ENCODE results near the gene RBL2. TPM values are rescaled to one million over a fixed set of nuclear protein-coding genes. Genes with fewer than 3 reads are reported as not detected.

The RBL2 gene
- total RNA-seq, 6 donors from 2014 or later, result 69.2 to 164 (median 84.9) TPM

DNA sequence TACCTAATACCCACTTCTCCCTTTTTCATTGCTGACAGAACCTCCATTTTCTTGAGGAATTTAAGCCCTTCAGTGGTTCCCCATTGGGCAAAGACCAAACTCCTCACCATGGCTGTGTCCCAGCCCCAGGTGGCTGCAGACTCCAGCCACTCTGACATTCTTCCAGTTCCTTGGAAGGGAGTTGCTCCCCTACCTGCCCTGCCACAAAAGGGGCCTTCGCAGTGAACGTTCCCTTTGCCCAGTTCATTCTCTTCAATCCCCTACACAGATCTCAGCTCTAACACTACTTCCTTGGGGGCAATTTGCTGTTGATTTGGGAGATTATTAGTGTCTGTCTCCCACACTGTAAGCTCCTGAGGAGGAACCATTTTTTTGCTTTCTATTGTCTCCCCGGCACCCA, 72.0 kb downstream of the RBL2 start:
- WGBS, 2 donors, result 96 to 97% methylated on average over 3 of the region's 3 CpGs
- TF ChIP-seq POLR2AphosphoS5 (IDR thresholded peaks at IDR 0.05) (no peak), EP300 (IDR thresholded peaks at IDR 0.05) (no peak), POLR2A (IDR thresholded peaks at IDR 0.05) (no peak)
- TF ChIP-seq, protein P1, sequence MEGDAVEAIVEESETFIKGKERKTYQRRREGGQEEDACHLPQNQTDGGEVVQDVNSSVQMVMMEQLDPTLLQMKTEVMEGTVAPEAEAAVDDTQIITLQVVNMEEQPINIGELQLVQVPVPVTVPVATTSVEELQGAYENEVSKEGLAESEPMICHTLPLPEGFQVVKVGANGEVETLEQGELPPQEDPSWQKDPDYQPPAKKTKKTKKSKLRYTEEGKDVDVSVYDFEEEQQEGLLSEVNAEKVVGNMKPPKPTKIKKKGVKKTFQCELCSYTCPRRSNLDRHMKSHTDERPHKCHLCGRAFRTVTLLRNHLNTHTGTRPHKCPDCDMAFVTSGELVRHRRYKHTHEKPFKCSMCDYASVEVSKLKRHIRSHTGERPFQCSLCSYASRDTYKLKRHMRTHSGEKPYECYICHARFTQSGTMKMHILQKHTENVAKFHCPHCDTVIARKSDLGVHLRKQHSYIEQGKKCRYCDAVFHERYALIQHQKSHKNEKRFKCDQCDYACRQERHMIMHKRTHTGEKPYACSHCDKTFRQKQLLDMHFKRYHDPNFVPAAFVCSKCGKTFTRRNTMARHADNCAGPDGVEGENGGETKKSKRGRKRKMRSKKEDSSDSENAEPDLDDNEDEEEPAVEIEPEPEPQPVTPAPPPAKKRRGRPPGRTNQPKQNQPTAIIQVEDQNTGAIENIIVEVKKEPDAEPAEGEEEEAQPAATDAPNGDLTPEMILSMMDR (IDR thresholded peaks at IDR 0.05), result no peak
- H3K36me3 ChIP-seq, result no peaks in the 10 kb centered on the region
- no peak overlapping the region for H3K27ac ChIP-seq
- DNase-seq, result no peak
- peaks cover 29 to 40% (median 37%) of the 10 kb centered on the region in 4 donors for H3K4me1 ChIP-seq
- ATAC-seq (ENCODE audit: low FRiP score in 2 of 2), result no peak
- H3K27me3 ChIP-seq, result no peaks in the 10 kb centered on the region
- H3K4me3 ChIP-seq, result no peak overlapping the region
- no peaks in the 10 kb centered on the region for H3K9me3 ChIP-seq

DNA sequence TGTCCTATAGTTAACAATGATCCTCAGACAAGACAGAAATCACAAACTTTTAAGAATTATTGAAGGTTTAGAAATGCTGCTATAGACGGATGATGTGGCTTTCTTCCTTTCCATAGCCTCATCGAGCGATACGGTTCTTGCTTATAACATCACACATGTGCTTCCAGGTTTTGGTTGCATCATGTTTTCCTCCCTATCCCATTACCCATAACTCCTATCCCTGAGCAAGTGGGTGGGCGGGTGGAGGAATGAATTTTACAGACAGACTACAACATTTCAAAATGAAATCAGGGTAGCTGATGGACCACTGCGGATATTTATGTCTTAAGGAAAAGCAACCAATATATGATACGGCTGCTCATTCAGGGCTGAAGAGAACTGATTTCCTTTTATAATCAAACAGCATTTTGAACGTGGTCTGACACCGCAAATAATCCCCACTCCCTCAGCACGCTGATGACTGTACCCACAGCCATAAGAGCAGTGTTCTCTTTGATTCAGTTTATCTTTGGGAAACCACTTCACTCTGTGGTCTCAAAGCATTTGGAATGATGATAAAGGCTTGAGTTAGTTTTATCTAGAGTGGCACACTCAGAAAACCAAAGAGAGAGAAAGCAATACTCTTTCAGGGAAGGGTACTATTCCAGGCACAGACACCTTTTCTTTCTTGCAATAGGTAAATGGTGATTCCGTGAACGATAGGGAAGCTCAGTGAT, 73.4 kb downstream of the RBL2 start:
- WGBS, 2 donors, result 66 to 81% methylated on average over 12 of the region's 12 CpGs
- Histone ChIP-seq H3K36me3 (no peaks in the 10 kb centered on the region), H3K4me1 (peaks cover 19 to 36% (median 31%) of the 10 kb centered on the region in 4 donors), H3K27ac (no peak overlapping the region), H3K27me3 (no peaks in the 10 kb centered on the region), H3K9me3 (no peaks in the 10 kb centered on the region), H3K4me3 (no peak overlapping the region)
- TF ChIP-seq, protein P1 (IDR thresholded peaks at IDR 0.05), result no peak
- TF ChIP-seq POLR2A (IDR thresholded peaks at IDR 0.05) (no peak), POLR2AphosphoS5 (IDR thresholded peaks at IDR 0.05) (no peak)
- no peak for DNase-seq
- no peak for ATAC-seq (ENCODE audit: low FRiP score in 2 of 2)

DNA sequence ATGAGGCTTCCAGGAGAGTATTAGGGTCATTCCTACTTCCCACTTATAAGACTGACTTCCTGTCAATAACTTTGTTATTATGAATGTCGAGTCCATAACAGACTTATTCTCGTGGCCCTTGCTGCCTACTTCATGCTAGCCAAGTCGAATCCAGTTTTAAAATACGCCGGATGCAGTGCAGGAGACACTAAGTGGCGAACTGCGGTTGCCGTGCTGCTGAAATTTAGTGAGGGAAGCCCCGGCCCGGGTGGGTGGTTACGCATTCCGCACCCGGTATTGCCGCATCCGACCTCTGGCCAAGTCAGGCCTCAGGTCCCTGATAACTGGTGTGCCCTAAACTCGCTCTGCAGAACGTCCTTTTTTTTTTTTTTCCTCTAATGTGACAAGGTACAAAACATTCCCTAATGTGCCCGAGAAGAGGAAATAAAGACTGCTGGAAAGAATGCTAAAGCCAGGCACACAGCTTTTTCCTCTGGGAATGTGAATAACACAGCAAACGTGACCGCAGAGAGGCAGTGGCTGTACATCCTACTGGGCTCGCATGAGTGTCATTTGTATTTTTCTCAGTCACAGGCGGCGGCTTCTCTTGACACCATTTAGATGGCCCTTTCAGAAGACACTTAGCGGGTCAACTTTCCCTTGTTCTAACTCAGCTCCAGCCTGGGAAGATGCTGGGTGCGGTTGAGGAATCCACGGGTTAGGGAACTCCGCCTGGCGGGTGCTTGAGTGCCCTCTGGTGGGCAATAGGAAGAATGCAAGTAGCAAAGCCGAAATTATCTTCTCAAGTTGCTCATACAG, 75.8 kb downstream of the RBL2 start:
- ATAC-seq (ENCODE audit: low FRiP score in 2 of 2) (peak; percentile 88 to 94), DNase-seq (peak; percentile 51 to 83)
- WGBS, 2 donors, result 45 to 49% methylated on average over 29 of the region's 29 CpGs
- H3K4me1 ChIP-seq, result peaks cover 12 to 25% (median 17%) of the 10 kb centered on the region in 4 donors
- peak overlapping the region in 3 of 4 donors; percentile 39 to 67 (median 48) for H3K27ac ChIP-seq
- peak overlapping the region in 1 of 4 donors; percentile 5 for H3K4me3 ChIP-seq
- H3K36me3 ChIP-seq, result no peaks in the 10 kb centered on the region
- no peaks in the 10 kb centered on the region for H3K27me3 ChIP-seq
- no peak for TF ChIP-seq POLR2A (IDR thresholded peaks at IDR 0.05)
- TF ChIP-seq POLR2AphosphoS5 (IDR thresholded peaks at IDR 0.05), result peak; percentile 6 to 46
- no peak for TF ChIP-seq EP300 (IDR thresholded peaks at IDR 0.05)
- TF ChIP-seq, protein P1 (IDR thresholded peaks at IDR 0.05), result peak; percentile 75 to 95 (median 86)
- H3K9me3 ChIP-seq, result no peaks in the 10 kb centered on the region

DNA sequence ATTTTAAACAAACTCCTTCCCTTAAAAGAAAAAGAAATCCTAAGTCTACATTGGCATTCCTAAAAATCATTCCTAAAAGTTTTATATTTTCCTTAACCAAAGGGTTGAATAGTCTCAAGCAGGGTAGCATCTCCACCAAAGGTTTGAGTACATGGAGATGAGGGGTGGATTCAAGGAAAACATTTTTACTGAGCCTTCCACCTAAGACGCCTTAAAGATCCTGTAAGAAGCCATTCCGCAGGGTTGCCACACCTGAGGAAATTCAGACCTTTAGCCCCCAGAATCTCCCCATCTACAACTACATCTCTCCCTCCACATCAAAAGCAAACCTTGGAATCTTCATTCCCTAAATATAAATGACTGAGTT, 76.4 kb downstream of the RBL2 start:
- ATAC-seq (ENCODE audit: low FRiP score in 2 of 2), result no peak
- Histone ChIP-seq H3K27ac (peak overlapping the region; percentile 21 to 67 (median 45)), H3K4me3 (peak overlapping the region in 1 of 4 donors; percentile 5), H3K27me3 (no peaks in the 10 kb centered on the region), H3K9me3 (no peaks in the 10 kb centered on the region), H3K4me1 (peaks cover 15 to 24% (median 17%) of the 10 kb centered on the region in 4 donors), H3K36me3 (no peaks in the 10 kb centered on the region)
- TF ChIP-seq, protein P1 (IDR thresholded peaks at IDR 0.05), result no peak
- no peak for TF ChIP-seq EP300 (IDR thresholded peaks at IDR 0.05)
- no peak for TF ChIP-seq POLR2AphosphoS5 (IDR thresholded peaks at IDR 0.05)
- TF ChIP-seq POLR2A (IDR thresholded peaks at IDR 0.05), result no peak
- DNase-seq, result no peak
- 25 to 34% methylated on average over 2 of the region's 2 CpGs for WGBS, 2 donors

Measured in upper lobe of left lung (tissue), 6 donors.